Osteoblast (primary cell): ENCODE measurements around the gene TFB2M. TPM values are rescaled to one million over a fixed set of nuclear protein-coding genes. Genes with fewer than 3 reads are reported as not detected.

Source experiments
- DNase-seq: peaks from one replicate; pipeline ENCODE4 v3.0.0; 2011; ENCODE audit warnings: low spot score, mixed read lengths; ENCODE audit not compliant: insufficient read length; ENCODE audit errors: missing footprints
- H2AFZ ChIP-seq: 2 replicates; pipeline ENCODE4 v1.6.0; 2011; ENCODE audit warnings: mild to moderate bottlenecking, low read length
- H3K27ac ChIP-seq: 2 replicates; pipeline ENCODE4 v1.5.1; 2011; ENCODE audit warnings: mild to moderate bottlenecking, low read depth, low read length, moderate library complexity
- H3K27me3 ChIP-seq: 2 replicates; pipeline ENCODE4 v1.6.0; 2012; ENCODE audit warnings: mild to moderate bottlenecking, control low read depth, inconsistent platforms, low read length, moderate library complexity; ENCODE audit not compliant: insufficient read depth
- H3K36me3 ChIP-seq: 2 replicates; pipeline ENCODE4 v1.5.1; 2011; ENCODE audit warnings: mild to moderate bottlenecking, low read length, control low read depth, moderate library complexity; ENCODE audit not compliant: insufficient read depth
- H3K4me1 ChIP-seq: 2 replicates; pipeline ENCODE4 v1.5.1; 2011; ENCODE audit warnings: mild to moderate bottlenecking, low read length, control low read depth, moderate library complexity; ENCODE audit not compliant: insufficient read depth
- H3K4me2 ChIP-seq: 2 replicates; pipeline ENCODE4 v1.6.0; 2011; ENCODE audit warnings: mild to moderate bottlenecking, low read length; ENCODE audit not compliant: insufficient read depth
- H3K4me3 ChIP-seq: fragments of 200-600 bp; sonication (generic); 3 replicates; pipeline ENCODE4 v1.5.1; 2012; ENCODE audit warnings: mild to moderate bottlenecking, low read length, inconsistent platforms; ENCODE audit not compliant: insufficient read depth
- H3K79me2 ChIP-seq: 2 replicates; pipeline ENCODE4 v1.6.0; 2012; ENCODE audit warnings: mild to moderate bottlenecking, low read length, control low read depth, inconsistent platforms; ENCODE audit not compliant: insufficient read depth
- H3K9me3 ChIP-seq: 2 replicates; pipeline ENCODE4 v1.5.1; 2011; ENCODE audit warnings: low read depth, low read length, control low read depth
- H4K20me1 ChIP-seq: 2 replicates; pipeline ENCODE4 v1.6.0; 2012; ENCODE audit warnings: mild to moderate bottlenecking, low read length, control low read depth; ENCODE audit not compliant: insufficient read depth
- total RNA-seq: library from RNA; depleted of rRNA; stranded (reverse); fragments of >200 nt; gene quantifications from 2 replicates; pipeline ENCODE4 v1.2.3, GENCODE V29; 2012
- TF ChIP-seq, protein P1 (sequence below): IDR thresholded peaks from 2 replicates; pipeline ENCODE4 v1.5.1; 2011; ENCODE audit warnings: mild to moderate bottlenecking, low read depth, low read length, moderate library complexity; ENCODE audit errors: extremely low read depth

TFB2M gene
- total RNA-seq, 1 donor: 19.5 TPM

- Histone ChIP-seq H3K36me3 (no peaks in the 10 kb centered on the region), H2AFZ (no peak overlapping the region), H3K4me3 (no peak overlapping the region), H3K4me1 (no peaks in the 10 kb centered on the region), H3K9me3 (peaks cover 9% of the 10 kb centered on the region), H4K20me1 (no peaks in the 10 kb centered on the region), H3K27me3 (no peaks in the 10 kb centered on the region), H3K27ac (no peak overlapping the region), H3K4me2 (no peak overlapping the region), H3K79me2 (no peaks in the 10 kb centered on the region)
- TF ChIP-seq, protein P1, sequence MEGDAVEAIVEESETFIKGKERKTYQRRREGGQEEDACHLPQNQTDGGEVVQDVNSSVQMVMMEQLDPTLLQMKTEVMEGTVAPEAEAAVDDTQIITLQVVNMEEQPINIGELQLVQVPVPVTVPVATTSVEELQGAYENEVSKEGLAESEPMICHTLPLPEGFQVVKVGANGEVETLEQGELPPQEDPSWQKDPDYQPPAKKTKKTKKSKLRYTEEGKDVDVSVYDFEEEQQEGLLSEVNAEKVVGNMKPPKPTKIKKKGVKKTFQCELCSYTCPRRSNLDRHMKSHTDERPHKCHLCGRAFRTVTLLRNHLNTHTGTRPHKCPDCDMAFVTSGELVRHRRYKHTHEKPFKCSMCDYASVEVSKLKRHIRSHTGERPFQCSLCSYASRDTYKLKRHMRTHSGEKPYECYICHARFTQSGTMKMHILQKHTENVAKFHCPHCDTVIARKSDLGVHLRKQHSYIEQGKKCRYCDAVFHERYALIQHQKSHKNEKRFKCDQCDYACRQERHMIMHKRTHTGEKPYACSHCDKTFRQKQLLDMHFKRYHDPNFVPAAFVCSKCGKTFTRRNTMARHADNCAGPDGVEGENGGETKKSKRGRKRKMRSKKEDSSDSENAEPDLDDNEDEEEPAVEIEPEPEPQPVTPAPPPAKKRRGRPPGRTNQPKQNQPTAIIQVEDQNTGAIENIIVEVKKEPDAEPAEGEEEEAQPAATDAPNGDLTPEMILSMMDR: no peak
- DNase-seq: no peak
Observed at GRCh38 chr1:246512635-246513034, 53.4 kb downstream of the TFB2M start.

DNA sequence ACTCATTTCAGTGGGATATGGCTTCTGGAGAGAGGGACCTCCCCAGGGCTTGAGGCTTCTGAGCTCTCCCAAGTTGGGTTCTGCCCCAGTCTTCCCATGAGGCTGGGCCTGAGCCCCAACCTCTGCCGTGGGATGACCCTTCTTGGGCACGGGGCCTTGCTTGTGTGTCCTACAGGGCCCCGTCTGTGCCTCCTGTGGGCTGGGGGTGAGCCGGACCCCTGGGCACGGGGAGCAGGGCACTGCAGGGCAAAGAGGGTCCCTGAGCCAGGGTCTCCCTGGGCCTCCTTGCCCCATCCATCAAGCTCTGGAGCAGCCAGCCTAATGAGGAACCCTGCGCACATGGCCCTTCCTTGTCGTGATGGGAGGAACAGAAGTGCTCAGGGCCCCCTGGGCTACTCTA is 53.8 kb downstream of the TFB2M start:
- no peak overlapping the region for H3K4me3 ChIP-seq
- H3K4me2 ChIP-seq: no peak overlapping the region
- H3K27ac ChIP-seq: no peak overlapping the region
- no peak for DNase-seq
- no peaks in the 10 kb centered on the region for H4K20me1 ChIP-seq
- no peaks in the 10 kb centered on the region for H3K79me2 ChIP-seq
- TF ChIP-seq, protein P1: no peak
- H3K9me3 ChIP-seq: peaks cover 9% of the 10 kb centered on the region
- no peaks in the 10 kb centered on the region for H3K4me1 ChIP-seq
- H2AFZ ChIP-seq: no peak overlapping the region
- H3K27me3 ChIP-seq: no peaks in the 10 kb centered on the region
- no peaks in the 10 kb centered on the region for H3K36me3 ChIP-seq

- no peak overlapping the region for H3K4me2 ChIP-seq
- no peak overlapping the region for H3K27ac ChIP-seq
- H3K9me3 ChIP-seq: peaks cover 6% of the 10 kb centered on the region
- H4K20me1 ChIP-seq: no peaks in the 10 kb centered on the region
- peaks cover 2% of the 10 kb centered on the region for H3K4me1 ChIP-seq
- H3K27me3 ChIP-seq: no peaks in the 10 kb centered on the region
- peaks cover 8% of the 10 kb centered on the region for H3K79me2 ChIP-seq
- H3K36me3 ChIP-seq: no peaks in the 10 kb centered on the region
- TF ChIP-seq, protein P1: no peak
- DNase-seq: no peak
- no peak overlapping the region for H2AFZ ChIP-seq
- no peak overlapping the region for H3K4me3 ChIP-seq
Observed at GRCh38 chr1:246511203-246511602, 54.9 kb downstream of the TFB2M start.

DNA sequence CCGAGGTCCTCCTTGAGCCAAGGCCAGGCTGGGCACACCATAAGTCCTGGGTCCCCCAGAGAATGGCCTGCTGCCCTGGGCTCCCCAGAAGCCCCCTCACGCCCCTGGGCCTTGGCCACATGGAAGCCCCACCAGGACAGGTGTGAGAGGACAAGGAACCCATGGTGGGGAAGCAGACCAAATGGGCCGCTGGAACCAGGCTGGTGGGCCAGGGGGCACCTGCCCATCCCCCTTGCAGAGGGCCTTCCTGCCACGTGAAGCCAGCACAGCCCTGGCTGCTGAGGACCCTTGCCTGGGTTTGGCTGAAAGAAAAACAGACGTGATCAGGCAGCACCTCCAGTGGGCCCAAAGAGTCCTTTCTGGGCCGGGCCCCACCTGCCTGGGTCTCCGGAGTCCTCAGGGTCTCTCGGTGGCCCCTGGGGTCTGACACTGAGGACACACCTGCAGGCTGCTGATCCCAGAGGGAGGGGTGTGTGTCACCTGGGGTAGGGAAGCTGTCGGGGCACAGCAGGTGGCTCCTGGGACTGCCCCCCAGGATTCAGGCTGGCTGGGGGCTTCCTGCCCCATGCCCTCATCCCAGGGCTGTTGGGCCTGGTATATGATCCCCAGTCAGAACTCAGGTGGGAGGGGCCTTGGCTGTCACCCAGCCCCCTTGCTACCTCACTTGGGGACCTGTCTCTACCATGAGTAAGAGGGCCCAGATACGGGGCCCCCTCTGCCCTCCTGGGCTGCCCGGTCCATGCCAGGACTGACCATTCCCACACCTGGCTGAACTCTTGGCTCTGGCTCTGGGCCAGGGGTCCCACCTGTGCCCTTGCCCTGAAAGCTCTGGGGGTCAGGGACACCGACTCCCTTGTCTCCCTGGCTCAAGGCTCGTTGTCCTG is 55.7 kb downstream of the TFB2M start:
- no peak overlapping the region for H3K4me3 ChIP-seq
- no peak overlapping the region for H2AFZ ChIP-seq
- peaks cover 6% of the 10 kb centered on the region for H3K4me1 ChIP-seq
- no peaks in the 10 kb centered on the region for H3K36me3 ChIP-seq
- peaks cover 15% of the 10 kb centered on the region for H3K79me2 ChIP-seq
- peaks cover 6% of the 10 kb centered on the region for H3K9me3 ChIP-seq
- H3K27ac ChIP-seq: no peak overlapping the region
- H3K27me3 ChIP-seq: no peaks in the 10 kb centered on the region
- no peak overlapping the region for H3K4me2 ChIP-seq
- TF ChIP-seq, protein P1: no peak
- no peak for DNase-seq
- no peaks in the 10 kb centered on the region for H4K20me1 ChIP-seq
